NCI-H460 (cell line): ENCODE data around the gene ANGPTL4. TPM values are rescaled to one million over a fixed set of nuclear protein-coding genes. Genes with fewer than 3 reads are reported as not detected.
A peak's percentile ranks its signal among the peaks of the same experiment; 100 is the strongest.
"Not testable (repeated sequence)": the region's sequence is repeated elsewhere in the genome, so short reads cannot be mapped to it uniquely, and the experiment has no call there.

ENCODE experiments used
- DNase-seq: peaks from one replicate; pipeline ENCODE4 v3.0.0-alpha.2; 2016; ENCODE audit warnings: low read depth; ENCODE audit errors: extremely low read depth
- total RNA-seq: library from RNA; depleted of rRNA; stranded (reverse); fragments of >200 nt; shearing (Covaris generic); gene quantifications from 2 replicates; pipeline ENCODE4 v1.2.3, GENCODE V29; 2014

ANGPTL4 gene
- total RNA-seq, 1 experiment from 2014 or later = 42.5 TPM

DNA sequence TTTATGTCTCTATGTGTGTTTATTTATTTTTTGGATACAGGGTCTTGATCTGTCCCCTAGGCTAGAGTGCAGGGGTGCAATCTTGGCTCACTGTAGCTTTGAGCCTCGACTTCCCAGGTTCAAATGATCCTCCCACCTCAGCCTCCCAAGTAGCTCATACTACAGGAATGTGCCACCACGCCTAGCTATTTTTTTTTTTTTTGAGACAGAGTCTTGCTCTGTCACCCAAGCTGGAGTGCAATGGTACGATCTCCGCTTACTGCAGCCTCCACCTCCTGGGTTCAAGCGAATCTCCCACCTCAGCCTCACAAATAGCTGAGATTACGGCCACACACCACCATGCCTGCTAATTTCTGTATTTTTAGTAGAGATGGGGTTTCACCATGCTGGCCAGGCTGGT, 5.0 kb upstream of the ANGPTL4 start:
- no peak for DNase-seq

DNA sequence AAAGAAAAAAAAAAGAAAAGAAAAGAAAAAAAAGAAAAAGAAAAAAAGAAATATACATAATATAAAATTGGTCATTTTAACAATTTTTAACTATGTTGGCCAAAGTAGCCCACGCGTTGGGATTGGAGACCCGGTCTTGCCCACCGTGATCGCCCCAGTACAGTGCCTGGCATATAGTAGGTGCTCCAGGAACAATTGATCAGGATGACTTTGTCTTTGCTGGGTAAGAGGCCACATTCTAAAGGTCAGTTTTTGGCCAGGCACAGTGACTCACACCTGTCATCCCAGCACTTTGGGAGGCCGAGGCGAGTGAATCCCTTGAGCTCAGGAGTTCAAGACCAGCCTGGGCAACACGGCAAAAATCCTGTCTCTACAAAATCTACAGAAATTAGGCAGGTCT, 3.8 kb upstream of the ANGPTL4 start:
- no peak for DNase-seq

DNA sequence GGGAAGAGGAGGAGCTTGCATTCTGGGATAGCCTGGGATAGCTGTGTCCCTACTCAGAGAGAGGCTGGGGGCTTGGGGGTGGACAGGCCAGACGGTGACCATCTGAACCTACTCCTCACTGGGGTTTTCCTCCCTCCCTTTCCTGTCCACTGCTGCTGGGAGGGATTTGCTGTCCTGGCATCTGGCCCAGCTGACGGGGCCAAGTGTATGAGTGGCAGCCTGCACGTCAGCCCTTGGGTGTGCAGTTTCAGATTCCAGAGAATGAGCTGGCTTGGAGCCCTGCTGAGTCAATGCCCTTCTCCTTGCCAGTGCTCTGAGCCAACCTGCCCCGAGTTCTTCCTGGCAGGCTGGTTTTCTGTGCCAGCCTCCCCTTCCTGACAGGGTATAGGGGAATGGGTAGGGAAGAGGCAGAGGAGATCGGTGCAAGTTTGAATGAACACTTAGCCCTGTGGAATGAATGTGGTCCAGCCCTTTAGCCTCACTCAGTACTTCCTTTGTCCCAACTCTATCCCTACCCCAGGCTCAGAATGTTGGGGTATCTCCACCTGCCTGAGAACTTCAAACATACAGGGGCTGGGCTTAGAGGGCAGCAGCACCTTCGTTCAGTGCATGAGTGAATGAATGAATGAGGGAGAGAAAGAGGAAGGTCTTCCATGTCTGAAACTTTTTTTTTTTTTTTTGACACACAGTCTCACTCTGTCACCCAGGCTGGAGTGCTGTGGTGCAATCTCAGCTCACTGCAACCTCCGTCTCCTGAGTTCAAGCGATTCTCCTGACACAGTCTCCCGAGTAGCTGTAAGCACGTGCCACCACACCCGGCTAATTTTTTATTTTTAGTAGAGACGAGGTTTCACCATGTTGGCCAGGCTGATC, 1.8 kb upstream of the ANGPTL4 start:
- DNase-seq = peak; percentile 97

DNA sequence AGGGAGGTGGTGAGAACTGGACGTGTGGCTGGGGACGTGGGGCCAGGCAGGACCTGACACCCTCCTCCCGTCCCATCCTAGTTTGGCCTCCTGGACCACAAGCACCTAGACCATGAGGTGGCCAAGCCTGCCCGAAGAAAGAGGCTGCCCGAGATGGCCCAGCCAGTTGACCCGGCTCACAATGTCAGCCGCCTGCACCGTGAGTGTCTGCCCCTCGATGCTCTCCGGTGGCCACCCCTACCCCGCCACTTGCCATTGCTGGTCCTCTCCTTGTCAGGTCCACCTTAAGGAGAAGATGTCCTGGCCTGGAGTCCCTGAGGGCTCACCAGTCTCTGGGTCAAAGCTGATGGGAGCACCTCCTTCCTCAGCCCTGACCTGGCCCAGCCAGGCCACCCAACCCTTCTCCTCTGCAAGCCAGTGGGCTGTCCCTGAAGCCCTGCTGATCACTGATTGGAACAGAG, 2.2 kb downstream of the ANGPTL4 start:
- no peak for DNase-seq

DNA sequence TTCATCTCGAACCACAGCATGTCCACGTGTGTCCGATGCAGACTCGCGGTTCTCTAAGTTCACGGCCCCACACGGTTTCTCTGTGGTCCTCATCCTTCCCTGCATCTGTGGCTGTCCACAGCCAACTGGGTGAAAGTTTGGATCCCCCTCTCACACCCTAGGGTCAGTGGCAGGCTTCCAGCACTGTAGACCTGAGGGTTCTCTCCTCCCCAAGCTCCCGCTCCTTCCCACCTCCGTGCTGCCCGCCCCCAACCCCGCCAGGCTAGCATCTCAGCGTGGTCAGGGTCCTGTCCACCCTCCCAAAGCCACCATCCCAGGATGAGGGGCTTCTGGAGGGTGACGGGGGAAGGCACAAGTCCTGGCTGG, 3.0 kb downstream of the ANGPTL4 start:
- no peak for DNase-seq

DNA sequence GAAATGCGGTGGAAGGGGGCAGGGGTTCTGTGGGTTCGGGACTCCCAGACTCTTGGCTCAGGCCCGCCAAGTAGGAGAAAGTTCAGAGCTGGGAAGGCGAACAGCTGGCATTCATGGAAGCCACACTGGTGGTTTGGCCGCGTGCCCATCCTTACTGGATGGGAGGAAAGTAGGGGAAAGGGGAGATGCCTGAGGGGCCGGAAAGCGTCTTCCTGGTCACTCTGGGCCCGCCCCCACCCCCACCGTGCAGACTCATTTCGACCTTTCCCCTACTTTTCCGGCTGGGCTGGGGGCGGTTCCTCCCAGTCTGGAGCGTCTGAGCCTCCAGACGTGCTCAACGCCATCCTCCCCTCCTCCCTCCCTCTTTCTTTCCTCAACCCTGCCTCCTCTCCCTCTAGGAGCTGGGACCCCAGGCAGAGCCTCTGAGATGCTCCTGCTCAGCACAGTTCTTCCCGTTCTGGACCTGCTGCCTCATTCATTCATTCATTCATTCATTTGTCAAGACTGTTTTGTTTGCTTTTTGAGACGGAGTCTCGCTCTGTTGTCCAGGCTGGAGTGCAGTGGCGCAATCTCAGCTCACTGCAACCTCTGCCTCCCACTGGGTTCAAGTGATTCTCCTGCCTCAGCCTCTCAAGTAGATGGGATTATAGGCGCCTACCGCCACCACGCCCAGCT, 3.5 kb downstream of the ANGPTL4 start:
- DNase-seq = no peak

DNA sequence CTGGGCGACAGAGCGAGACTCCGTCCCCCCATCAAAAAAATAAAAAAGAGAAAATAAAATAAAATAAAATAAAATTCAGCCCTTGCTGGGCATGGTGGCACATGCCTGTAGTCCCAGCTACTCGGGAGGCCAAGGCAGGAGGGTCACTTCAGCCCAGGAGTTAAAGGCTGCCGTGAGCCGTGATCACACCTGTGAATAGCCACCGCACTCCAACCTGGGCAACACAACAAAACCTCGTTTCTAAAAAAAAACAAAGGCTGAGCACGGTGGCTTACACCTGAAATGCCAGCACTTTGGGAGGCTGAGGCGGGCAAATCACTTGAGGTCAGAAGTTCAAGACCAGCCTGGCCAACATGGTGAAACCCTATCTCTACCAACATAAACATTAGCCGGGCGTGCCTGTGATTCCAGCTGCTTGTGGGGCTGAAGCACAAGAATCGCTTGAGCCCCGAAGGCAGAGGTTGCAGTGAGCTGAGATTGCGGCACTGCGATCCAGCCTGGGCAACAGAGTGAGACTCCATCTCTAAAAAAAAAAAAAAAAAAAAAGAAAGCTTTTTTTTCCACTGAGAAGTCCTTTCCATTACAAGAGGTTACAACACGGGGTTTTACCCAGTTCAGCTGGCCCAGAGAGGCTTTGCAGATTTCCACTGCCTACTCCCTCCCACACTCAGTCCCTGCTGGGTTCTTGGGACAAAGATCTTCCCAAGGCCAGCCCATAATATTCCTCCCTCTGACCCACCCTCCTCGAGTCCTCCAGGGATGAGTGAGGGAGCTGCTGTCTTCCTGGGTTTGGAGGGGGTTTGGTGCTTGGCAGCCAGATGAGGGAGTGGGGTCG, 6.4 kb downstream of the ANGPTL4 start:
- no peak for DNase-seq

DNA sequence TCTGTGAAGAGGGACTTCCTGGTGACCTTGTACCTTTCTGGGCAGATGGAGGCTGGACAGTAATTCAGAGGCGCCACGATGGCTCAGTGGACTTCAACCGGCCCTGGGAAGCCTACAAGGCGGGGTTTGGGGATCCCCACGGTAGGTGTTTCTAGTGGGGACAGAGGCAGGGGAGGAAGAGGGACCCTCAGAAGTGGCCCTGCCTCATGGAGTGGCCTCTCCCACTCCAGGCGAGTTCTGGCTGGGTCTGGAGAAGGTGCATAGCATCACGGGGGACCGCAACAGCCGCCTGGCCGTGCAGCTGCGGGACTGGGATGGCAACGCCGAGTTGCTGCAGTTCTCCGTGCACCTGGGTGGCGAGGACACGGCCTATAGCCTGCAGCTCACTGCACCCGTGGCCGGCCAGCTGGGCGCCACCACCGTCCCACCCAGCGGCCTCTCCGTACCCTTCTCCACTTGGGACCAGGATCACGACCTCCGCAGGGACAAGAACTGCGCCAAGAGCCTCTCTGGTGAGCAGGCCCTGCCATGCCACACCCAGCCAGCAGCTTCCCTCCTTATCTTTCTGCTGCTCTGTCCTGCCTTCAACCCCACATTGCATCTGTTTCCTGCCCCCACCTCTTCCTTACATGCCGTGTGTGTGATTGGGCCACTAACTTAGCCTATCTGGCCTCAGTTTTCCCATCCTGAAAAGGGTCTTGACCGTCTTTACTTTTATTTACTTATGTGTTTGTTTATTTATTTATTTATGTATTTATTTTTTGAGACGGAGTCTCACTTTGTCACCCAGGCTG, 7.3 kb downstream of the ANGPTL4 start:
- no peak for DNase-seq

DNA sequence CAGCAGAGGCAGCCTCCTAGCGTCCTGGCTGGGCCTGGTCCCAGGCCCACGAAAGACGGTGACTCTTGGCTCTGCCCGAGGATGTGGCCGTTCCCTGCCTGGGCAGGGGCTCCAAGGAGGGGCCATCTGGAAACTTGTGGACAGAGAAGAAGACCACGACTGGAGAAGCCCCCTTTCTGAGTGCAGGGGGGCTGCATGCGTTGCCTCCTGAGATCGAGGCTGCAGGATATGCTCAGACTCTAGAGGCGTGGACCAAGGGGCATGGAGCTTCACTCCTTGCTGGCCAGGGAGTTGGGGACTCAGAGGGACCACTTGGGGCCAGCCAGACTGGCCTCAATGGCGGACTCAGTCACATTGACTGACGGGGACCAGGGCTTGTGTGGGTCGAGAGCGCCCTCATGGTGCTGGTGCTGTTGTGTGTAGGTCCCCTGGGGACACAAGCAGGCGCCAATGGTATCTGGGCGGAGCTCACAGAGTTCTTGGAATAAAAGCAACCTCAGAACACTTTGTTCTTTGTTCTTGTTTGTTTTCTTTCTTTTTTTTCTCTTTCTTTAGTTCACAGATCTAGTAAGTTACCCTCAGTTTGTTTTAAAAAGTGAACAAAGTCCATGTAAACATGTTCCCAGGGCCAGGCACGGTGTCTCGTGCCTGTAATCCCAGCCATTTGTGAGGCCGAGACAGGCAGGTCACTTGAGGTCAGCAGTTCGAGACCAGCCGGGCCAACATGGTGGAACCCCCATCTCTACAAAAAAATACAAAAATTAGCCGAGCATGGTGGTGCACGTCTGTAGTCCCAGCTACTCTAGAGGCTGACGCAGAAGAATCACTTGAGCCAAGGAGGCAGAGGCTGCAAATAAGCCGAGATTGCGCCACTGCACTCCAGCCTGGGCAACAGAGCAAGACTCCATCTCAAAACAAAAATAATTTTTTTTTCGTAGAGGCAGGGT, 10.2 kb downstream of the ANGPTL4 start:
- no peak for DNase-seq

DNA sequence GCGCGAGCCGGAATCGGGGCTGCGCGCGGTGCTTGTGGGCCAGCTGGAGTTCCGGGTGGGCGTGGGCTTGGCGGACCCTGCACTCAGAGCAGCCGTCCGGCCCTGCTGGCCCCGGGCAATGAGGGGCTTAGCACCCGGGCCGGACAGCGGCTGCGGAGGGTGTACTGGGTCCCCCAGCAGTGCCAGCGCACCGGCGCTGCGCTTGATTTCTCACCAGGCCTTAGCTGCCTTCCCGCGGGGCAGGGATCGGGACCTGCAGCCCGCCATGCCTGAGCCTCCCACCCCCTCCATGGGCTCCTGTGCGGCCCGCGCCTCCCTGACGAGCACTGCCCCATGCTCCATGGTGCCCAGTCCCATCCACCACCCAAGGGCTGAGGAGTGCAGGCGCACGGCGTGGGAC, 11.8 kb downstream of the ANGPTL4 start:
- DNase-seq = not testable (repeated sequence)

DNA sequence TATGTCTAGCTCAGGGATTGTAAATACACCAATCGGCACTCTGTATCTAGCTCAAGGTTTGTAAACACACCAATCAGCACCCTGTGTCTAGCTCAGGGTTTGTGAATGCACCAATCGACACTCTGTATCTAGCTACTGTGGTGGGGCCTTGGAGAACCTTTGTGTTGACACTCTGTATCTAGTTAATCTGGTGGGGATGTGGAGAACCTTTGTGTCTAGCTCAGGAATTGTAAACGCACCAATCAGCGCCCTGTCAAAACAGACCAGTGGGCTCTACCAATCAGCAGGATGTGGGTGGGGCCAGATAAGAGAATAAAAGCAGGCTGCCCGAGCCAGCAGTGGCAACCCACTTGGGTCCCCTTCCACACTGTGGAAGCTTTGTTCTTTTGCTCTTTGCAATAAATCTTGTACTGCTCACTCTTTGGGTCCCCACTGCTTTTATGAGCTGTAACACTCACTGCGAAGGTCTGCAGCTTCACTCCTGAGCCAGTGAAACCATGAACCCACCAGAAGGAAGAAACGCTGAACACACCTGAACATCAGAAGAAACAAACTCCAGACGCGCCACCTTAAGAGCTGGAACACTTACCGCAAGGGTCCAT, 12.5 kb downstream of the ANGPTL4 start:
- not testable (repeated sequence) for DNase-seq

DNA sequence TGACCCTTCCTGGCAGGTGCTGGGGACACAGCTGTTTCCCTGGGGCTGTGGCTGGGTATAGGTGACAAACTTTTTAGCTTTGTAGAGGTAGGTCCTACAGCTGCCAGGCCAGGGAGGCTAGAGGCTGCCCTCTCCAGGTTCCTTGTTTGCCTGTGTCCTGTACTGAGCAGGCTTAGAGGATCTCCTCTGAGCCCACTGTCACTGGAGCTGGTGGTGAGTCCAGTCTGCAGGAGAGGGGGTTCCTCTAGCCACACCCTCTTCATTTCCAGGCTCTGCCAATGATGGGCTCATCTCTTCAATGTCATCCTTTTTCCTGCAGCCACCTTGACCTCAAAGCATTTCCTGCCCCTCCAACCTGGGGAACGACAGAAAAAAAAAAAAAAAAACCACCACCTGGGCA, 13.6 kb downstream of the ANGPTL4 start:
- DNase-seq = no peak

DNA sequence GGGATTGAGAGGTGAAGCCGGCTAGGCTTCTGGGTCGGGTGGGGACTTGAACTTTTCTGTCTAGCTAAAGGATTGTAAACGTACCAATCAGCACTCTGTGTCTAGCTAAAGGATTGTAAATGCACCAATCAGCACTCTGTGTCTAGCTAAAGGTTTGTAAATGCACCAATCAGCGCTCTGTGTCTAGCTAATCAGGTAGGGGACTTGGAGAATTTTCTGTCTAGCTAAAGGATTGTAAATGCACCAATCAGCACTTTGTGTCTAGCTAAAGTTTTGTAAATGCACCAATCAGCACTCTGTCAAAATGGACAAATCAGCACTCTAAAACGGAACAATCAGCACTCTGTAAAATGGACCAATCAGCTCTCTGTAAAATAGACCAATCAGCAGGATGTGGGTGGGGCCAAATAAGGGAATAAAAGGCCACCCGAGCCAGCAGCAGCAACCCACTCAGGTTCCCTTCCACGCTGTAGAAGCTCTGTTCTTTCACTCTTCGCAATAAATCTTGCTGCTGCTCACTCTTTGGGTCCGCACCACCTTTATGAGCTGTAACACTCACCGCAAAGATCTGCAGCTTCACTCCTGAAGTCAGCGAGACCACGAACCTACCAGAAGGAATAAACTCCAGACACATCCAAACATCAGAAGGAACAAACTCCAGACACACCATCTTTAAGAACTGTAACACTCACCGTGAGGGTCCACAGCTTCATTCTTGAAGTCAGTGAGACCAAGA, 15.4 kb downstream of the ANGPTL4 start:
- not testable (repeated sequence) for DNase-seq

DNA sequence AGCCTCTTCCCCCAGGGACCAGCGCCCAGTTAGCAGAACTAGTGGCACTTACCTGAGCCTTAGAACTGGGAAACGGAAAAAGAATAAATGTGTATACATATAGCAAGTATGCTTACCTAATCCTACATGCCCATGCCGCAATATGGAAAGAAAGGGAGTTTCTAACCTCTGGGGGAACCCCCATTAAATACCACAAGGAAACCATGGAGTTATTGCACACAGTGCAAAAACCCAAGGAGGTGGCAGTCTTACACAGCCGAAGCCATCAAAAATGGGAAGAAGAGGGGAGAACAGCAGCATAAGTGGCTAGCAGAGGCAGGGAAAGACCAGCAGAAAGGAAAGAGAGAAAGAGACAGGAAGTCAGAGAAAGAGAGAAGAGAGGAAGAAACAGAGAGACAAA, 20.6 kb downstream of the ANGPTL4 start:
- DNase-seq = not testable (repeated sequence)

DNA sequence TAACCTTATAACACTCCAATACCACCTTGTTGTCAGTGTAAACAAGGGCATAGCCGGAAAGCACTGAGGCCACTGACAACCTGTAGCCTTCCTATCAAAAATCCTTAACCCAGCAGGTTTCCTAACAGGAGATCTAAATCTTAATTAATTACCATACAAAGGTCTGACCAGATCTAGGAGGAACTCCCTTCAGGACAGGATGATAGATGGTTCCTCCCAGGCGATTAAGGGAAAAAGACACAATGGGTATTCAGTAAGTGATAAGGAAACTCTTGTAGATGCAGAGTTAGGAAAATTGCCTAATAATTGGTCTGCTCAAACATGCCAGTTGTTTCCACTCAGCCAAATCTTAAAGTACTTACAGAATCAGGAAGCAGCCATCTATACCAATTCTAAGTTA, 21.1 kb downstream of the ANGPTL4 start:
- DNase-seq = not testable (repeated sequence)

DNA sequence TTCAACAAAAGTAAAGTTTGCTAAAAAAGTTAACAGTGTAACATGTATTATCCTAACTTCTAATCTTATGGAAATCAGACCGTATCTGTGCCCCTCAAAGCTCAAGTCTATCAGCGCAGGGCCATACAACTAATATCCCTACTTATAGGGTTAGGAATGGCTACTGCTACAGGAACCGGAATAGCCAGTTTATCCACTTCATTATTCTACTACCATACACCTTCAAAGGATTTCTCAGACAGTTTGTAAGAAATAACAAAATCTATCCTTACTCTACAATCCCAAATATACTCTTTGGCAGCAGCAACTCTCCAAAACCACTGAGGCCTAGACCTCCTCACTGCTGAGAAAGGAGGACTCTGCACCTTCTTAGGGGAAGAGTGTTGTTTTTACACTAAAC, 21.6 kb downstream of the ANGPTL4 start:
- DNase-seq = not testable (repeated sequence)

DNA sequence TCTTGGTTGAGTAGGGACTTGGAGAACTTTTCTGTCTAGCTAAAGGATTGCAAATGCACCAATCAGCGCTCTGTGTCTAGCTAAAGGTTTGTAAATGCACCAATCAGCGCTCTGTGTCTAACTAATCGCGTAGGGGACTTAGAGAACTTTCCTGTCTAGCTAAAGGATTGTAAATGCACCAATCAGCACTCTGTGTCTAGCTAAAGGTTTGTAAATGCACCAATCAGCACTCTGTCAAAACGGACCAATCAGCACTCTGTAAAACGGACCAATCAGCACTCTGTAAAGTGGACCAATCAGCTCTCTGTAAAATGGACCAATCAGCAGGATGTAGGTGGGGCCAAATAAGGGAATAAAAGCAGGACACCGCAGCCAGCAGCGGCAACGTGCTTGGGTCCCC, 22.5 kb downstream of the ANGPTL4 start:
- not testable (repeated sequence) for DNase-seq

DNA sequence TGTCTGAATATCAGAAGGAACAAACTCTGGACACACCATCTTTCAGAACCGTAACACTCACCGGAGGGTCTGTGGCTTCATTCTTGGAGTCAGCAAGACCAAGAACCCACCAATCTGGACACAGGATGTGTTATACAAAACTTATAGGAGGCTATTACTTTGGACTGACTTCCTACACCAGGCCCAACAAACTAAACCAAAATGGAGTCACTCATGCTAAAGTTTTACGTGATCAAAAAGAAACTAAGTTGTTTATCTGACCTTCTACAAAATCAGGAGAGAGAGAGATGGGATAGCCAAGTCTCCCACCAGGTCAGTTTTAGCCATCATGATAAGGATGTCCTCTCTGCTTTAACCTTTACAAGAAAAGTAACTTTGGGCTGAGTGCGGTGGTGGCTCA, 23.0 kb downstream of the ANGPTL4 start:
- DNase-seq = no peak
